HEK293 (cell line): ENCODE results near the gene MRPL39.
A peak's percentile ranks its signal among the peaks of the same experiment; 100 is the strongest.

Experiments used
- CTCF ChIA-PET: fragments of 350-600 bp; formaldehyde crosslinking; extraction: SDS; loops from one replicate; lab custom pipeline; 2021; ENCODE audit warnings: antibody characterized with exemption; lab: Yijun Ruan, JAX
- POLR2A ChIA-PET: fragments of 300-600 bp; formaldehyde crosslinking; extraction: SDS; loops from one replicate; lab custom pipeline; 2020; ENCODE audit warnings: antibody characterized with exemption, inconsistent platforms; lab: Yijun Ruan, JAX
- H3K27ac ChIP-seq: fragments of 200-500 bp; sonication (Bioruptor generic); 2 replicates; pipeline ENCODE4 v1.5.1; 2014; ENCODE audit warnings: low read depth, low read length, control low read depth, inconsistent platforms; ENCODE audit errors: extremely low read depth
- H3K36me3 ChIP-seq, 2 experiments: fragments of 200-500 bp in 1 of 2; sonication (Bioruptor generic) in 1 of 2; 1 replicate in 1 of 2; 2 replicates in 1 of 2; pipeline ENCODE4 v1.5.1; 2014 to 2017; ENCODE audit warnings: inconsistent platforms in 2 of 2, low read length in 2 of 2; ENCODE audit not compliant: control insufficient read depth in 2 of 2, insufficient read depth in 1 of 2
- H3K4me1 ChIP-seq: fragments of 200-500 bp; sonication (Bioruptor generic); 2 replicates; pipeline ENCODE4 v1.5.1; 2014; ENCODE audit warnings: mild to moderate bottlenecking, low read length, inconsistent platforms; ENCODE audit not compliant: control insufficient read depth, insufficient read depth
- H3K4me3 ChIP-seq: 2 replicates; pipeline ENCODE4 v1.5.1; 2011; ENCODE audit warnings: low read depth, mild to moderate bottlenecking, control low read depth, low read length, moderate library complexity
- H3K9me3 ChIP-seq: fragments of 200-500 bp; sonication (Bioruptor generic); 2 replicates; pipeline ENCODE4 v1.5.1; 2014; ENCODE audit warnings: low read depth, low read length, inconsistent platforms; ENCODE audit not compliant: control insufficient read depth, insufficient read depth
- EGR2 ChIP-seq: fragments of 450-650 bp; formaldehyde crosslinking; IDR thresholded peaks from 2 replicates; pipeline ENCODE4 v1.5.1; 2016; ENCODE audit warnings: low read depth, missing biosample characterization, missing genetic modification characterization
- HOXA7 ChIP-seq: sonication (generic); formaldehyde crosslinking; IDR thresholded peaks from 2 replicates; pipeline ENCODE4 v1.8.1; 2022; ENCODE audit warnings: missing genetic modification reagents, borderline replicate concordance
- KLF7 ChIP-seq: fragments of 450-650 bp; formaldehyde crosslinking; IDR thresholded peaks from 2 replicates; pipeline ENCODE4 v1.5.1; 2016; ENCODE audit warnings: missing biosample characterization, missing genetic modification characterization, borderline replicate concordance
- TCF7L2 ChIP-seq: IDR thresholded peaks from 2 replicates; pipeline ENCODE4 v1.6.1; 2011; ENCODE audit warnings: low read depth, mild to moderate bottlenecking, inconsistent platforms, low read length, moderate library complexity, borderline replicate concordance
- ZBTB7A ChIP-seq: fragments of 450-650 bp; formaldehyde crosslinking; IDR thresholded peaks from 2 replicates; pipeline ENCODE4 v1.5.1; 2016; ENCODE audit warnings: low read depth, missing biosample characterization, missing genetic modification characterization
- ZFHX2 ChIP-seq: fragments of 450-650 bp; formaldehyde crosslinking; conservative IDR thresholded peaks from 2 replicates; pipeline ENCODE4 v1.5.1; 2016; ENCODE audit warnings: missing biosample characterization, missing genetic modification characterization
- ZNF184 ChIP-seq: fragments of 450-650 bp; IDR thresholded peaks from 2 replicates; pipeline ENCODE4 v1.5.1; 2018; ENCODE audit warnings: missing biosample characterization, mild to moderate bottlenecking, missing genetic modification characterization
- ZNF19 ChIP-seq: fragments of 450-650 bp; formaldehyde crosslinking; IDR thresholded peaks from 2 replicates; pipeline ENCODE4; 2016; ENCODE audit warnings: missing biosample characterization, missing genetic modification characterization, low read depth
- ZNF211 ChIP-seq: fragments of 450-650 bp; formaldehyde crosslinking; IDR thresholded peaks from 2 replicates; pipeline ENCODE4 v1.5.1; 2016; ENCODE audit warnings: low read depth, missing biosample characterization, missing genetic modification characterization
- ZNF221 ChIP-seq: fragments of 450-650 bp; formaldehyde crosslinking; IDR thresholded peaks from 2 replicates; pipeline ENCODE4 v1.5.1; 2017; ENCODE audit warnings: missing biosample characterization, missing genetic modification characterization, borderline replicate concordance
- ZNF350 ChIP-seq: fragments of 450-650 bp; formaldehyde crosslinking; IDR thresholded peaks from 2 replicates; pipeline ENCODE4 v1.5.0; 2017; ENCODE audit warnings: missing biosample characterization, mild to moderate bottlenecking, missing genetic modification characterization
- ZNF626 ChIP-seq: fragments of 450-650 bp; sonication (Bioruptor Pico); formaldehyde crosslinking; IDR thresholded peaks from 2 replicates; pipeline ENCODE4 v1.5.1; 2018; ENCODE audit warnings: missing biosample characterization, missing genetic modification characterization, inconsistent platforms
- ZNF629 ChIP-seq: fragments of 450-650 bp; formaldehyde crosslinking; IDR thresholded peaks from 2 replicates; pipeline ENCODE4 v1.5.1; 2017; ENCODE audit warnings: missing biosample characterization, missing genetic modification characterization
- ZNF658 ChIP-seq: fragments of 450-650 bp; formaldehyde crosslinking; IDR thresholded peaks from 2 replicates; pipeline ENCODE4; 2016; ENCODE audit warnings: missing biosample characterization, missing genetic modification characterization
- ZNF747 ChIP-seq: fragments of 450-650 bp; formaldehyde crosslinking; IDR thresholded peaks from 2 replicates; pipeline ENCODE4 v1.5.1; 2016; ENCODE audit warnings: missing biosample characterization, missing genetic modification characterization
- ZNF792 ChIP-seq: fragments of 450-650 bp; formaldehyde crosslinking; IDR thresholded peaks from 2 replicates; pipeline ENCODE4 v1.5.1; 2016; ENCODE audit warnings: missing biosample characterization, missing genetic modification characterization
- ZNF837 ChIP-seq: fragments of 450-650 bp; formaldehyde crosslinking; IDR thresholded peaks from 2 replicates; pipeline ENCODE4 v1.5.1; 2016; ENCODE audit warnings: missing biosample characterization, missing genetic modification characterization
- TF ChIP-seq, protein P1 (sequence below): fragments of 450-650 bp; formaldehyde crosslinking; IDR thresholded peaks from 2 replicates; pipeline ENCODE4 v1.5.1; 2016; ENCODE audit warnings: missing biosample characterization, missing genetic modification characterization, borderline replicate concordance
- TF ChIP-seq, protein P2 (sequence below): fragments of 450-650 bp; formaldehyde crosslinking; optimal IDR thresholded peaks from 2 replicates; pipeline ENCODE3; 2016; ENCODE audit warnings: missing biosample characterization, mild to moderate bottlenecking, missing genetic modification characterization
- TF ChIP-seq, protein P3 (sequence below): fragments of 450-650 bp; formaldehyde crosslinking; IDR thresholded peaks from 2 replicates; pipeline ENCODE4 v1.5.1; 2016; ENCODE audit warnings: missing biosample characterization, missing genetic modification characterization
- TF ChIP-seq, protein P4 (sequence below): fragments of 450-650 bp; formaldehyde crosslinking; IDR thresholded peaks from 2 replicates; pipeline ENCODE4 v1.5.1; 2017; ENCODE audit warnings: missing biosample characterization, missing genetic modification characterization
- TF ChIP-seq, protein P5 (sequence below): fragments of 450-650 bp; formaldehyde crosslinking; IDR thresholded peaks from 2 replicates; pipeline ENCODE4 v1.5.1; 2017; ENCODE audit warnings: missing biosample characterization, missing genetic modification characterization

MRPL39 gene

DNA sequence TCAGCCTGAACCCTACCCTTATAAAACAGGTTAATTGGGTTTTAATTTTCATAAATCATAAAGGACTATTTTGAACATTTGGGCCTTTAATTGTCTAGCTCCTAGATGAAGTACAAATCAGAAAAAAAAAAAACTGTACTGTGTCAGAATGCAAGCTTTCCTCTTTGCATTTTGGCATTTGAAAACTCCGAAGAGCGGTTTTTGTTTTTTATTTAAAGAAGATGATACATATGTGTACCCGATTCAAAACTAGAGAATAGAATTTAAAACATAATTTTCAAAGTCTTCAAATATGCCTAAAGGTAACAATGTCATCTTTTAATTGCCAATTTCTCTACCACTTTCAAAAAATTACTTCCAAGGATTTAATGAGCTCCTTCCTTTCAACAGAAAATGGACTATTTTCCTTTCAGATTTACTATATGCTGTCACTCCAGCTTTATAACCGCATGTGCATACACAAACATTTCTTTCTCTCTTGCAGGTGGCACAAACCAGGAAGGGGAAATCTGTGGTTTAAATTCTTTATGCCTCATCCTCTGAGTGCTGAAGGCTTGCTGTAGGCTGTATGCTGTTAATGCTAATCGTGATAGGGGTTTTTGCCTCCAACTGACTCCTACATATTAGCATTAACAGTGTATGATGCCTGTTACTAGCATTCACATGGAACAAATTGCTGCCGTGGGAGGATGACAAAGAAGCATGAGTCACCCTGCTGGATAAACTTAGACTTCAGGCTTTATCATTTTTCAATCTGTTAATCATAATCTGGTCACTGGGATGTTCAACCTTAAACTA is 33.7 kb downstream of the MRPL39 start (continued):
- TF ChIP-seq ZFHX2 (tag by site-specific recombination) (peak; percentile 87), ZNF184 (peak; percentile 7; the same call in 1 of the 2 replicates), TCF7L2 (no peak), EGR2 (peak; percentile 94), HOXA7 (no peak), ZNF629 (tag by site-specific recombination) (0 out of 2 replicates have a peak, but pooled peaks have one; percentile 25)
- TF ChIP-seq, protein P1, sequence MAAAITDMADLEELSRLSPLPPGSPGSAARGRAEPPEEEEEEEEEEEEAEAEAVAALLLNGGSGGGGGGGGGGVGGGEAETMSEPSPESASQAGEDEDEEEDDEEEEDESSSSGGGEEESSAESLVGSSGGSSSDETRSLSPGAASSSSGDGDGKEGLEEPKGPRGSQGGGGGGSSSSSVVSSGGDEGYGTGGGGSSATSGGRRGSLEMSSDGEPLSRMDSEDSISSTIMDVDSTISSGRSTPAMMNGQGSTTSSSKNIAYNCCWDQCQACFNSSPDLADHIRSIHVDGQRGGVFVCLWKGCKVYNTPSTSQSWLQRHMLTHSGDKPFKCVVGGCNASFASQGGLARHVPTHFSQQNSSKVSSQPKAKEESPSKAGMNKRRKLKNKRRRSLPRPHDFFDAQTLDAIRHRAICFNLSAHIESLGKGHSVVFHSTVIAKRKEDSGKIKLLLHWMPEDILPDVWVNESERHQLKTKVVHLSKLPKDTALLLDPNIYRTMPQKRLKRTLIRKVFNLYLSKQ (tag by site-specific recombination): no peak

DNA sequence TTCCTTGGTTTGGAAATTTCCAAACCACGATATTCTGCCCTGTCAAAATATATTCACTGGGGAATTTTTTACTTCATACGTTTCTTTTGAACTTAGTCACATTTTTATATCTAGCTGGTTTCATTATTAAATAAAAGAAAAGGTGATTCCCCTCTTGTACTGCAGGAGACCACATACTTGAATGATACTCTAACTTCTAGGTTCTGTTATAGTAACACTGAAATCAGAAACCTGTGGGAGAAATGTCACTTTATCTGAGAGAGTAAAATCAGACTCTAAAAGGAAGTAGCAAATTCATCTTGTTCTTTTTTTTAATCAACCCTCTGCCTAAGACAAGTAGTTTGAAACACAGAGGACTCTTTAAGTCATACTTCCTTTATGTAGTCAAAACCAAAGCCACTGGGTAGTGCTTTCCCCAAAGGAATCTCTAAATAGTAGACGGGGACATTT is 34.4 kb downstream of the MRPL39 start:
- POLR2A ChIA-PET: no interaction called here
- TF ChIP-seq ZNF350 (tag by site-specific recombination) (no peak), ZNF626 (tag by site-specific recombination) (no peak), ZNF19 (tag by site-specific recombination) (no peak), ZNF792 (tag by site-specific recombination) (no peak), ZNF747 (tag by site-specific recombination) (no peak), ZNF658 (tag by site-specific recombination) (no peak), ZNF221 (tag by site-specific recombination) (no peak), KLF7 (tag by site-specific recombination) (no peak), ZNF837 (no peak), ZNF211 (no peak), TCF7L2 (no peak), ZBTB7A (tag by site-specific recombination) (no peak)
- TF ChIP-seq, protein P2, sequence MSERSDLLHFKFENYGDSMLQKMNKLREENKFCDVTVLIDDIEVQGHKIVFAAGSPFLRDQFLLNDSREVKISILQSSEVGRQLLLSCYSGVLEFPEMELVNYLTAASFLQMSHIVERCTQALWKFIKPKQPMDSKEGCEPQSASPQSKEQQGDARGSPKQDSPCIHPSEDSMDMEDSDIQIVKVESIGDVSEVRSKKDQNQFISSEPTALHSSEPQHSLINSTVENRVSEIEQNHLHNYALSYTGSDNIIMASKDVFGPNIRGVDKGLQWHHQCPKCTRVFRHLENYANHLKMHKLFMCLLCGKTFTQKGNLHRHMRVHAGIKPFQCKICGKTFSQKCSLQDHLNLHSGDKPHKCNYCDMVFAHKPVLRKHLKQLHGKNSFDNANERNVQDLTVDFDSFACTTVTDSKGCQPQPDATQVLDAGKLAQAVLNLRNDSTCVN (tag by site-specific recombination): no peak
- TF ChIP-seq, protein P3, sequence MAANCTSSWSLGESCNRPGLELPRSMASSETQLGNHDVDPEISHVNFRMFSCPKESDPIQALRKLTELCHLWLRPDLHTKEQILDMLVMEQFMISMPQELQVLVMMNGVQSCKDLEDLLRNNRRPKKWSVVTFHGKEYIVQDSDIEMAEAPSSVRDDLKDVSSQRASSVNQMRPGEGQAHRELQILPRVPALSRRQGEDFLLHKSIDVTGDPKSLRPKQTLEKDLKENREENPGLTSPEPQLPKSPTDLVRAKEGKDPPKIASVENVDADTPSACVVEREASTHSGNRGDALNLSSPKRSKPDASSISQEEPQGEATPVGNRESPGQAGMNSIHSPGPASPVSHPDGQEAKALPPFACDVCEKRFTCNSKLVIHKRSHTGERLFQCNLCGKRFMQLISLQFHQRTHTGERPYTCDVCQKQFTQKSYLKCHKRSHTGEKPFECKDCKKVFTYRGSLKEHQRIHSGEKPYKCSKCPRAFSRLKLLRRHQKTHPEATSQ (tag by site-specific recombination): no peak
- TF ChIP-seq, protein P4, sequence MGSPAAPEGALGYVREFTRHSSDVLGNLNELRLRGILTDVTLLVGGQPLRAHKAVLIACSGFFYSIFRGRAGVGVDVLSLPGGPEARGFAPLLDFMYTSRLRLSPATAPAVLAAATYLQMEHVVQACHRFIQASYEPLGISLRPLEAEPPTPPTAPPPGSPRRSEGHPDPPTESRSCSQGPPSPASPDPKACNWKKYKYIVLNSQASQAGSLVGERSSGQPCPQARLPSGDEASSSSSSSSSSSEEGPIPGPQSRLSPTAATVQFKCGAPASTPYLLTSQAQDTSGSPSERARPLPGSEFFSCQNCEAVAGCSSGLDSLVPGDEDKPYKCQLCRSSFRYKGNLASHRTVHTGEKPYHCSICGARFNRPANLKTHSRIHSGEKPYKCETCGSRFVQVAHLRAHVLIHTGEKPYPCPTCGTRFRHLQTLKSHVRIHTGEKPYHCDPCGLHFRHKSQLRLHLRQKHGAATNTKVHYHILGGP (tag by site-specific recombination): no peak
- TF ChIP-seq, protein P5, sequence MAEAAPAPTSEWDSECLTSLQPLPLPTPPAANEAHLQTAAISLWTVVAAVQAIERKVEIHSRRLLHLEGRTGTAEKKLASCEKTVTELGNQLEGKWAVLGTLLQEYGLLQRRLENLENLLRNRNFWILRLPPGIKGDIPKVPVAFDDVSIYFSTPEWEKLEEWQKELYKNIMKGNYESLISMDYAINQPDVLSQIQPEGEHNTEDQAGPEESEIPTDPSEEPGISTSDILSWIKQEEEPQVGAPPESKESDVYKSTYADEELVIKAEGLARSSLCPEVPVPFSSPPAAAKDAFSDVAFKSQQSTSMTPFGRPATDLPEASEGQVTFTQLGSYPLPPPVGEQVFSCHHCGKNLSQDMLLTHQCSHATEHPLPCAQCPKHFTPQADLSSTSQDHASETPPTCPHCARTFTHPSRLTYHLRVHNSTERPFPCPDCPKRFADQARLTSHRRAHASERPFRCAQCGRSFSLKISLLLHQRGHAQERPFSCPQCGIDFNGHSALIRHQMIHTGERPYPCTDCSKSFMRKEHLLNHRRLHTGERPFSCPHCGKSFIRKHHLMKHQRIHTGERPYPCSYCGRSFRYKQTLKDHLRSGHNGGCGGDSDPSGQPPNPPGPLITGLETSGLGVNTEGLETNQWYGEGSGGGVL (tag by site-specific recombination): no peak
- TF ChIP-seq, protein P1 (tag by site-specific recombination): no peak
- TF ChIP-seq, all 188 proteins: peak for 0
- no peaks in the 10 kb centered on the region for H3K9me3 ChIP-seq
- peaks cover 7% of the 10 kb centered on the region for H3K4me1 ChIP-seq
- no peak overlapping the region for H3K27ac ChIP-seq
- CTCF ChIA-PET: interaction anchor here (1.1 kb wide), 1 partner anchor 35 kb away, joined by 4 read pairs; no protein-coding TSS in a partner anchor
- no peak overlapping the region for H3K4me3 ChIP-seq
- H3K36me3 ChIP-seq: peaks cover 0 to 7% of the 10 kb centered on the region in 2 experiments
